H1 (cell line): Measurements from ENCODE around the gene TSSK6. TPM values are rescaled to one million over a fixed set of nuclear protein-coding genes. Genes with fewer than 3 reads are reported as not detected.

Experiments
- CTCF ChIA-PET: fragments of 300-600 bp; sonication (Branson Sonifier 250); formaldehyde crosslinking; loops from one replicate; lab custom pipeline; 2021; ENCODE audit not compliant: partially characterized antibody; lab: Charles Lee
- POLR2A ChIA-PET: fragments of 300-600 bp; sonication (Branson Sonifier 250); formaldehyde crosslinking; loops from one replicate; lab custom pipeline; 2021; ENCODE audit warnings: inconsistent platforms; ENCODE audit not compliant: partially characterized antibody; lab: Charles Lee
- DNase-seq, 2 experiments: peaks; one replicate each; pipeline versions ENCODE4 v3.0.0 to v3.0.0-alpha.2; 2010 to 2022; ENCODE audit warnings: low spot score in 2 of 2, low read depth in 1 of 2, mixed read lengths in 1 of 2
- FAIRE-seq: peaks from 2 replicates; lab custom pipeline; 2011; peaks lifted over from hg19 to GRCh38; lab: Jason Lieb, UNC
- H2AFZ ChIP-seq: 2 replicates; pipeline ENCODE4 v1.8.1; 2012; ENCODE audit warnings: low read length, inconsistent platforms
- H2AK5ac ChIP-seq: 2 replicates; pipeline ENCODE4 v1.6.1; 2013; ENCODE audit warnings: low read depth, low read length
- H2BK120ac ChIP-seq: replicated peaks from 2 replicates; pipeline ENCODE3; 2013; ENCODE audit warnings: low read depth, low read length, inconsistent platforms
- H2BK12ac ChIP-seq: 2 replicates; pipeline ENCODE4 v1.6.1; 2013; ENCODE audit warnings: low read depth, low read length
- H2BK15ac ChIP-seq: 2 replicates; pipeline ENCODE4 v1.6.1; 2013; ENCODE audit warnings: low read length
- H2BK20ac ChIP-seq: 2 replicates; pipeline ENCODE4 v1.6.1; 2013; ENCODE audit warnings: low read length
- H2BK5ac ChIP-seq: 2 replicates; pipeline ENCODE4 v1.6.1; 2013; ENCODE audit warnings: low read depth, low read length
- H3K14ac ChIP-seq: 2 replicates; pipeline ENCODE4 v1.6.1; 2013; ENCODE audit warnings: inconsistent platforms; ENCODE audit not compliant: insufficient read length
- H3K18ac ChIP-seq: 2 replicates; pipeline ENCODE4 v1.6.1; 2013; ENCODE audit warnings: low read length; ENCODE audit errors: extremely low read depth
- H3K23ac ChIP-seq: 2 replicates; pipeline ENCODE4 v1.6.1; 2013; ENCODE audit warnings: inconsistent platforms; ENCODE audit not compliant: insufficient read length
- H3K23me2 ChIP-seq: 2 replicates; pipeline ENCODE4 v1.6.1; 2013; ENCODE audit warnings: low read depth, low read length
- H3K27ac ChIP-seq: 2 replicates; pipeline ENCODE4 v1.6.1; 2011; ENCODE audit warnings: low read depth, low read length, inconsistent platforms
- H3K27me3 ChIP-seq, 4 experiments: replicated peaks in 1 of 4; 1 replicate in 1 of 4; 2 replicates in 3 of 4; pipeline versions ENCODE4 v1.6.1 to v1.8.1; 2011 to 2013; ENCODE audit warnings: low read length in 3 of 4, mild to moderate bottlenecking in 3 of 4, inconsistent platforms in 2 of 4, mixed read lengths in 2 of 4, moderate library complexity in 1 of 4; ENCODE audit not compliant: control insufficient read depth in 3 of 4, insufficient read depth in 3 of 4; ENCODE audit errors: extremely low read depth in 1 of 4
- H3K36me3 ChIP-seq, 4 experiments: 2 replicates each; pipeline versions ENCODE4 v1.6.1 to v1.8.1; 2011 to 2013; ENCODE audit warnings: mild to moderate bottlenecking in 4 of 4, low read length in 3 of 4, moderate library complexity in 2 of 4, control low read depth in 1 of 4, inconsistent platforms in 1 of 4; ENCODE audit not compliant: insufficient read depth in 4 of 4, control insufficient read depth in 2 of 4
- H3K4ac ChIP-seq: replicated peaks from 2 replicates; pipeline ENCODE3; 2013; ENCODE audit warnings: low read length, low read depth, mixed read lengths, inconsistent platforms; ENCODE audit not compliant: insufficient read length
- H3K4me1 ChIP-seq, 4 experiments: replicated peaks in 1 of 4; 1 replicate in 1 of 4; 2 replicates in 3 of 4; pipeline versions ENCODE4 v1.6.1 to v1.8.1; 2011 to 2013; ENCODE audit warnings: low read length in 3 of 4, inconsistent platforms in 2 of 4, mixed read lengths in 1 of 4; ENCODE audit not compliant: insufficient read depth in 4 of 4, control insufficient read depth in 3 of 4
- H3K4me2 ChIP-seq, 2 experiments: 2 replicates each; pipeline versions ENCODE4 v1.6.1 to v1.8.1; 2011 to 2013; ENCODE audit warnings: low read depth in 2 of 2, low read length in 2 of 2, control low read depth in 1 of 2, inconsistent platforms in 1 of 2, mild to moderate bottlenecking in 1 of 2; ENCODE audit not compliant: insufficient read depth in 1 of 2
- H3K4me3 ChIP-seq, 4 experiments: fragments of 200-600, 300-600 bp in 1 of 4; sonication (generic), shearing (Covaris generic), sonication (Bioruptor Twin) in 1 of 4; 2 replicates each; pipeline versions ENCODE4 v1.5.1 to v1.8.1; 2011 to 2016; ENCODE audit warnings: low read length in 4 of 4, low read depth in 3 of 4, control low read depth in 2 of 4, inconsistent platforms in 2 of 4, mild to moderate bottlenecking in 2 of 4, mixed read lengths in 1 of 4, moderate library complexity in 1 of 4; ENCODE audit not compliant: insufficient read depth in 2 of 4; ENCODE audit errors: extremely low read depth in 1 of 4
- H3K56ac ChIP-seq: replicated peaks from 2 replicates; pipeline ENCODE3; 2013; ENCODE audit warnings: low read depth, mild to moderate bottlenecking, mixed read lengths, low read length, inconsistent platforms; ENCODE audit not compliant: insufficient read length
- H3K79me1 ChIP-seq: 2 replicates; pipeline ENCODE4 v1.6.1; 2013; ENCODE audit warnings: low read depth, low read length, control low read depth
- H3K79me2 ChIP-seq, 2 experiments: 2 replicates each; pipeline versions ENCODE4 v1.6.1 to v1.8.1; 2012 to 2013; ENCODE audit warnings: low read length in 2 of 2, mild to moderate bottlenecking in 2 of 2, inconsistent platforms in 1 of 2; ENCODE audit not compliant: insufficient read depth in 2 of 2, control insufficient read depth in 1 of 2
- H3K9ac ChIP-seq, 4 experiments: replicated peaks in 1 of 4; 1 replicate in 1 of 4; 2 replicates in 3 of 4; pipeline versions ENCODE4 v1.6.1 to v1.8.1; 2011 to 2013; ENCODE audit warnings: low read depth in 3 of 4, low read length in 3 of 4, control low read depth in 2 of 4, mild to moderate bottlenecking in 2 of 4, moderate library complexity in 2 of 4, inconsistent platforms in 1 of 4; ENCODE audit errors: extremely low read depth in 1 of 4
- H3K9me3 ChIP-seq, 2 experiments: 2 replicates each; pipeline versions ENCODE4 v1.6.1 to v1.8.1; 2012 to 2013; ENCODE audit warnings: mild to moderate bottlenecking in 2 of 2, moderate library complexity in 2 of 2, control low read depth in 1 of 2, inconsistent platforms in 1 of 2, low read depth in 1 of 2, low read length in 1 of 2, mixed read lengths in 1 of 2; ENCODE audit not compliant: insufficient read depth in 2 of 2
- H4K20me1 ChIP-seq, 2 experiments: replicated peaks in 1 of 2; 2 replicates each; pipeline versions ENCODE3 to v1.8.1; 2011 to 2013; ENCODE audit warnings: inconsistent platforms in 2 of 2, low read length in 2 of 2, mild to moderate bottlenecking in 1 of 2; ENCODE audit not compliant: insufficient read depth in 2 of 2, control insufficient read depth in 1 of 2
- H4K5ac ChIP-seq: 2 replicates; pipeline ENCODE4 v1.6.1; 2013; ENCODE audit warnings: low read length, low read depth, mixed read lengths, inconsistent platforms; ENCODE audit not compliant: insufficient read length
- H4K8ac ChIP-seq: 2 replicates; pipeline ENCODE4 v1.8.0; 2013; ENCODE audit warnings: mild to moderate bottlenecking, moderate library complexity, low read length, inconsistent platforms; ENCODE audit not compliant: insufficient read depth; ENCODE audit errors: extremely low read depth
- H4K91ac ChIP-seq: replicated peaks from 2 replicates; pipeline ENCODE3; 2013; ENCODE audit warnings: low read length, mixed read lengths, inconsistent platforms; ENCODE audit not compliant: insufficient read length
- BCL11A ChIP-seq, 2 experiments: IDR thresholded peaks; one replicate each; pipeline ENCODE4 v1.6.1; 2011; ENCODE audit warnings: low read depth in 2 of 2, low read length in 2 of 2, mild to moderate bottlenecking in 2 of 2
- CBX8 ChIP-seq: fragments of 300-800, 300-1000 bp; sonication (generic); IDR thresholded peaks from 2 replicates; pipeline ENCODE4 v1.7.1; 2016; ENCODE audit warnings: low read depth, low read length, borderline replicate concordance
- CHD1 ChIP-seq: IDR thresholded peaks from 2 replicates; pipeline ENCODE4 v1.6.1; 2012; ENCODE audit warnings: low read depth, low read length, improper control_type of control experiment
- EGR1 ChIP-seq: IDR thresholded peaks from 2 replicates; pipeline ENCODE4 v1.6.1; 2011; ENCODE audit warnings: low read depth, low read length, borderline replicate concordance
- GTF2F1 ChIP-seq: IDR thresholded peaks from 2 replicates; pipeline ENCODE4 v1.6.1; 2012; ENCODE audit warnings: low read depth, low read length, improper control_type of control experiment, borderline replicate concordance
- KDM5A ChIP-seq: fragments of 200-600 bp; IDR thresholded peaks from 2 replicates; pipeline ENCODE4 v1.7.1; 2012; ENCODE audit warnings: mild to moderate bottlenecking, low read length, inconsistent platforms, mixed read lengths
- NANOG ChIP-seq: IDR thresholded peaks from 2 replicates; pipeline ENCODE4 v1.6.1; 2011; ENCODE audit warnings: low read length, low read depth, mild to moderate bottlenecking, inconsistent platforms; ENCODE audit not compliant: insufficient read depth, poor library complexity, severe bottlenecking
- POLR2A ChIP-seq, 2 experiments: IDR thresholded peaks; 1 replicate in 1 of 2; 2 replicates in 1 of 2; pipeline ENCODE4 v1.6.1; 2011; ENCODE audit warnings: low read depth in 2 of 2, low read length in 2 of 2, mild to moderate bottlenecking in 2 of 2; ENCODE audit errors: control extremely low read depth in 1 of 2
- RFX5 ChIP-seq: IDR thresholded peaks from 2 replicates; pipeline ENCODE4 v1.6.1; 2011; ENCODE audit warnings: low read depth, low read length, improper control_type of control experiment, borderline replicate concordance
- WGBS, 2 experiments: shearing (Covaris generic) in 1 of 2; methylation state at CpG; one replicate each; pipeline versions ENCODE4 v1.1.6 to v1.1.7; 2013 to 2015; ENCODE audit warnings: low lambda C conversion rate in 2 of 2, mixed read lengths in 2 of 2, inconsistent platforms in 1 of 2, low coverage in 1 of 2, missing lambda C conversion rate in 1 of 2; ENCODE audit not compliant: insufficient replicate concordance in 2 of 2, insufficient coverage in 1 of 2, insufficient read length in 1 of 2; ENCODE audit errors: extremely low coverage in 1 of 2, missing lambda C conversion rate in 1 of 2; 5-methylcytosine and 5-hydroxymethylcytosine counted together
- polyA plus RNA-seq, 7 experiments: library from polyadenylated mRNA; depleted of rRNA in 3 of 7; stranded (reverse) in 5 of 7; unstranded in 2 of 7; fragments of >200 nt in 5 of 7; fragments of 200-250 nt in 2 of 7; gene quantifications; 1 replicate in 5 of 7; 2 replicates in 1 of 7; 4 replicates in 1 of 7; pipeline versions ENCODE4 v1.2.1 to v1.2.3, GENCODE V29; 2011 to 2013; ENCODE audit warnings: missing spikeins in 2 of 7, mixed read lengths in 2 of 7
- total RNA-seq: library from RNA; stranded (reverse); fragmentation: NEBNext Ultra II Directional; extraction: Animal tissue kit (Norgen Biotek cat#: 25700); gene quantifications from 2 replicates; pipeline ENCODE4 v1.2.1, GENCODE V29; 2021
- TF ChIP-seq, protein P1 (sequence below), 3 experiments: IDR thresholded peaks; 1 replicate in 2 of 3; 2 replicates in 1 of 3; pipeline versions ENCODE4 v1.5.1 to v1.6.1; 2011; ENCODE audit warnings: low read length in 3 of 3, mild to moderate bottlenecking in 3 of 3, inconsistent platforms in 2 of 3, low read depth in 1 of 3, moderate library complexity in 1 of 3; ENCODE audit not compliant: insufficient read depth in 1 of 3; ENCODE audit errors: control extremely low read depth in 1 of 3

The TSSK6 gene
- total and polyA plus RNA-seq, 2 of the 8 experiments (the other 6 are each of a cell fraction or from before 2014, with no cell fraction given) = 3.6 to 7.8 TPM

DNA sequence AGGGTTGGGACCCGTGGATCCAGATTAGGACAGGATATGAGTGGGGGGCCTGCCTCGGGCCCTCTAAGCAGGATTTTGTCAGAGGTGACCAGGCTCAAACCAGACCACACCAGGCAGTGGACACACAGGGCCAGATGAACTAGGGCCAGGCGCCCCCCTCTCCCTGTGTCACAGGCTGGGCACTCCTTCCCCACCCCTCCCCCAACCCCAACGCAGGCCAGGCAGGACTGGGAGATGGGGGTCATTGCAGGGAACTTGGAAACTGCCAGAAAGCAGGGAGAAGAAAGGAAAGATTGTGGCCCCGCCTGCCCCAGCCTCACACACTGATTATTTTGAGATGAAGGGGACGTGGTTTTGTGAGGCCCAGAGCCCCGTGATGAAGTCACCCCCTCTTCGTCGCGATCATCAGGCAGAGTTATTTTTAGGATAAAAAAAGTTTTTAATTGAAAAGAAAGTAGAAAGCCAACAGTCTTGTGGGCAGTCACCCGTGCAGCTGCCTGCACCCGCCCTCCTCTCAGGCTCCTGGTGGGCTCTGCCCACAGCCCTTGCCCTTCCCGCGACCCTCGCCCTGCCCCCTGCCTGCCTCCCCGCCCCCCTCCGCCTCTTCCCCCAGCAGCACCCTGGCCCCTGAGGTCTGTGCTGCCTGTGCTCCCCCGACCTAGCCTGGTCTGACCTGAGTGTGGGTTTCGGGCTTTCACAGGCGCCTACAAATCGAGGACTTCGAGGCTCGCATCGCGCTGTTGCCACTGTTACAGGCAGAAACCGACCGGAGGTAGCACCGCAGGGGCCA is 11.4 kb upstream of the TSSK6 start:
- no peaks in the 10 kb centered on the region for H3K27me3 ChIP-seq
- H3K4ac ChIP-seq = no peak overlapping the region
- H3K4me1 ChIP-seq = peaks cover 0 to 3% (median 3%) of the 10 kb centered on the region in 4 experiments; a peak in 3 of 7 replicates
- 93% methylated on average over 20 of the region's 28 CpGs; no CpG with 5 or more reads in 1 of the 2 experiments for WGBS, 2 experiments
- POLR2A ChIA-PET = interaction anchor here (1.6 to 1.8 kb wide), 2 partner anchors 11 to 27 kb away, joined by 6 to 9 read pairs; partner anchors contain the start of genes NDUFA13 and TSSK6
- no peak overlapping the region for H4K5ac ChIP-seq
- H4K91ac ChIP-seq = no peak overlapping the region
- FAIRE-seq (no peak), DNase-seq (no peak)
- no peak overlapping the region for H2BK5ac ChIP-seq
- H3K23ac ChIP-seq = no peak overlapping the region
- H4K20me1 ChIP-seq = peaks cover 9 to 26% of the 10 kb centered on the region in 2 experiments
- H2AFZ ChIP-seq = no peak overlapping the region
- H2BK20ac ChIP-seq = no peak overlapping the region
- H3K36me3 ChIP-seq = peaks cover 0 to 29% (median 10%) of the 10 kb centered on the region in 4 experiments; a peak in 6 of 8 replicates
- no peak overlapping the region for H3K9ac ChIP-seq
- no peak overlapping the region for H2BK120ac ChIP-seq
- no peak overlapping the region for H2AK5ac ChIP-seq
- CTCF ChIA-PET = interaction anchor here (1.0 to 6.7 kb wide), 2 partner anchors 25 to 69 kb away, joined by 3 to 181 read pairs; no protein-coding TSS in a partner anchor
- H2BK12ac ChIP-seq = no peak overlapping the region
- H2BK15ac ChIP-seq = no peak overlapping the region
- peaks cover 0 to 20% of the 10 kb centered on the region in 2 experiments; a peak in 2 of 4 replicates for H3K79me2 ChIP-seq
- no peak overlapping the region for H3K27ac ChIP-seq
- H3K14ac ChIP-seq = no peak overlapping the region
- H3K4me3 ChIP-seq = no peak overlapping the region
- no peak overlapping the region for H3K56ac ChIP-seq
- H3K79me1 ChIP-seq = peaks cover 12% of the 10 kb centered on the region
- H3K23me2 ChIP-seq = no peaks in the 10 kb centered on the region
- H3K4me2 ChIP-seq = no peak overlapping the region
- no peak overlapping the region for H3K18ac ChIP-seq
- H3K9me3 ChIP-seq = no peaks in the 10 kb centered on the region
- H4K8ac ChIP-seq = no peak overlapping the region
- TF ChIP-seq EGR1 = no peak
- no peak for TF ChIP-seq CHD1
- TF ChIP-seq RFX5 = no peak
- no peak for TF ChIP-seq NANOG
- TF ChIP-seq CBX8 = no peak
- TF ChIP-seq KDM5A = no peak
- TF ChIP-seq, protein P1, sequence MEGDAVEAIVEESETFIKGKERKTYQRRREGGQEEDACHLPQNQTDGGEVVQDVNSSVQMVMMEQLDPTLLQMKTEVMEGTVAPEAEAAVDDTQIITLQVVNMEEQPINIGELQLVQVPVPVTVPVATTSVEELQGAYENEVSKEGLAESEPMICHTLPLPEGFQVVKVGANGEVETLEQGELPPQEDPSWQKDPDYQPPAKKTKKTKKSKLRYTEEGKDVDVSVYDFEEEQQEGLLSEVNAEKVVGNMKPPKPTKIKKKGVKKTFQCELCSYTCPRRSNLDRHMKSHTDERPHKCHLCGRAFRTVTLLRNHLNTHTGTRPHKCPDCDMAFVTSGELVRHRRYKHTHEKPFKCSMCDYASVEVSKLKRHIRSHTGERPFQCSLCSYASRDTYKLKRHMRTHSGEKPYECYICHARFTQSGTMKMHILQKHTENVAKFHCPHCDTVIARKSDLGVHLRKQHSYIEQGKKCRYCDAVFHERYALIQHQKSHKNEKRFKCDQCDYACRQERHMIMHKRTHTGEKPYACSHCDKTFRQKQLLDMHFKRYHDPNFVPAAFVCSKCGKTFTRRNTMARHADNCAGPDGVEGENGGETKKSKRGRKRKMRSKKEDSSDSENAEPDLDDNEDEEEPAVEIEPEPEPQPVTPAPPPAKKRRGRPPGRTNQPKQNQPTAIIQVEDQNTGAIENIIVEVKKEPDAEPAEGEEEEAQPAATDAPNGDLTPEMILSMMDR (IDR thresholded peaks at IDR 0.05; ENCODE audit: control extremely low read depth in 1 of 3, insufficient read depth in 1 of 3, low read depth in 1 of 3, low read length in 3 of 3) = no peak
- TF ChIP-seq POLR2A (IDR thresholded peaks at IDR 0.05; ENCODE audit: control extremely low read depth in 1 of 2, low read depth in 2 of 2, low read length in 2 of 2) = no peak
- TF ChIP-seq BCL11A (IDR thresholded peaks at IDR 0.05; ENCODE audit: low read depth in 2 of 2, low read length in 2 of 2) = no peak
- no peak for TF ChIP-seq GTF2F1
